Measurements from ENCODE around the gene GATD1. TPM values are rescaled to one million over a fixed set of nuclear protein-coding genes. Genes with fewer than 3 reads are reported as not detected.
A peak's percentile ranks its signal among the peaks of the same experiment; 100 is the strongest.

GATD1 gene
- total RNA-seq, 1 experiment from 2014 or later: 88.7 TPM

DNA sequence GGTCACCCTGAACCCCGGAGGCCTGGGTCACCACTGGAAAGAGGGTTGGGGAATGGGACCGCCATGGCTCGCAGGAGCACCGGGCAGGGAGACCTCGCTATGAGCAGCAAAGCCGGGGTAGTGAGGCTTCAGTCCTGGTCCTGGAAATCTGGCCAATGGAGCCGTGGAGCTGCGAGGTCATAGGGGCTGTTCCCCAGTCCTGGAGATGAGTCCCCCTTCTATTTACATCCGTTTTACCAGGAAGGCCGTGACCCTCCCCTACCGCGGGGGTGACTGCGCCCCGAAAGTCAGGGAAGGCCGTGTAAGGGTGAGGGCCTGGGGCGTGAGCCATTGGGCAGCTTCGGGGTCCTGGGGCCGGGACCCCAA lies 27.3 kb upstream of the GATD1 start:
- intact Hi-C loops (cut with micrococcal nuclease): no loop called here
- H3K27me3 ChIP-seq (ENCODE audit: insufficient read depth, low read length): no peaks in the 10 kb centered on the region
- BruUV-seq (replicated peaks): no TSS peak
- no peaks in the 10 kb centered on the region for H3K9me3 ChIP-seq (ENCODE audit: control insufficient read depth in 1 of 2, insufficient read depth in 1 of 2, low read depth in 1 of 2, low read length in 2 of 2)
- ATAC-seq: no peak
- H4K20me1 ChIP-seq (ENCODE audit: insufficient read depth): no peaks in the 10 kb centered on the region
- H3K4me1 ChIP-seq (ENCODE audit: control insufficient read depth in 1 of 2, insufficient read depth in 2 of 2, low read length in 2 of 2): peaks cover 22 to 32% of the 10 kb centered on the region in 2 experiments
- no peak for DNase-seq (ENCODE audit: low read depth, low spot score)
- H3K36me3 ChIP-seq (ENCODE audit: control insufficient read depth in 1 of 2, insufficient read depth in 2 of 2, low read length in 2 of 2): peaks cover 0 to 9% of the 10 kb centered on the region in 2 experiments; a peak in 1 of 4 replicates
- H2AFZ ChIP-seq (ENCODE audit: low read depth, low read length, poor library complexity, severe bottlenecking): no peak overlapping the region
- RAD21 ChIA-PET (ENCODE audit: low non-redundant PET in 1 of 2, low total read pairs in 2 of 2, uncharacterized antibody in 2 of 2, unreplicated experiment in 2 of 2): no interaction called here
- H3K9ac ChIP-seq (ENCODE audit: low read length): peak overlapping the region; percentile 83
- H3K4me2 ChIP-seq (ENCODE audit: low read length): peak overlapping the region; percentile 87
- peaks cover 30% of the 10 kb centered on the region for H3K79me2 ChIP-seq (ENCODE audit: insufficient read depth, low read length)
- H3K9me2 ChIP-seq (ENCODE audit: insufficient read depth): no peaks in the 10 kb centered on the region
- peak overlapping the region; percentile 66 to 72 for H3K4me3 ChIP-seq (replicated peaks in 1 of 2; ENCODE audit: low read depth in 1 of 2, low read length in 2 of 2)
- peak overlapping the region; percentile 93 for H3K27ac ChIP-seq (ENCODE audit: low read depth, low read length)
- POLR2A ChIA-PET: interaction anchor here (1.5 kb wide), 1 partner anchor 30 kb away, joined by 3 read pairs; no protein-coding TSS in a partner anchor
- CTCF ChIA-PET: no interaction called here
- TF ChIP-seq, protein P1, sequence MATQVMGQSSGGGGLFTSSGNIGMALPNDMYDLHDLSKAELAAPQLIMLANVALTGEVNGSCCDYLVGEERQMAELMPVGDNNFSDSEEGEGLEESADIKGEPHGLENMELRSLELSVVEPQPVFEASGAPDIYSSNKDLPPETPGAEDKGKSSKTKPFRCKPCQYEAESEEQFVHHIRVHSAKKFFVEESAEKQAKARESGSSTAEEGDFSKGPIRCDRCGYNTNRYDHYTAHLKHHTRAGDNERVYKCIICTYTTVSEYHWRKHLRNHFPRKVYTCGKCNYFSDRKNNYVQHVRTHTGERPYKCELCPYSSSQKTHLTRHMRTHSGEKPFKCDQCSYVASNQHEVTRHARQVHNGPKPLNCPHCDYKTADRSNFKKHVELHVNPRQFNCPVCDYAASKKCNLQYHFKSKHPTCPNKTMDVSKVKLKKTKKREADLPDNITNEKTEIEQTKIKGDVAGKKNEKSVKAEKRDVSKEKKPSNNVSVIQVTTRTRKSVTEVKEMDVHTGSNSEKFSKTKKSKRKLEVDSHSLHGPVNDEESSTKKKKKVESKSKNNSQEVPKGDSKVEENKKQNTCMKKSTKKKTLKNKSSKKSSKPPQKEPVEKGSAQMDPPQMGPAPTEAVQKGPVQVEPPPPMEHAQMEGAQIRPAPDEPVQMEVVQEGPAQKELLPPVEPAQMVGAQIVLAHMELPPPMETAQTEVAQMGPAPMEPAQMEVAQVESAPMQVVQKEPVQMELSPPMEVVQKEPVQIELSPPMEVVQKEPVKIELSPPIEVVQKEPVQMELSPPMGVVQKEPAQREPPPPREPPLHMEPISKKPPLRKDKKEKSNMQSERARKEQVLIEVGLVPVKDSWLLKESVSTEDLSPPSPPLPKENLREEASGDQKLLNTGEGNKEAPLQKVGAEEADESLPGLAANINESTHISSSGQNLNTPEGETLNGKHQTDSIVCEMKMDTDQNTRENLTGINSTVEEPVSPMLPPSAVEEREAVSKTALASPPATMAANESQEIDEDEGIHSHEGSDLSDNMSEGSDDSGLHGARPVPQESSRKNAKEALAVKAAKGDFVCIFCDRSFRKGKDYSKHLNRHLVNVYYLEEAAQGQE (IDR thresholded peaks at IDR 0.05; ENCODE audit: low read depth): no peak
- TF ChIP-seq EGR1 (IDR thresholded peaks at IDR 0.05; ENCODE audit: low read depth): no peak
- no peak for TF ChIP-seq FOSL1 (IDR thresholded peaks at IDR 0.05; ENCODE audit: low read depth)
- TF ChIP-seq, protein P2, sequence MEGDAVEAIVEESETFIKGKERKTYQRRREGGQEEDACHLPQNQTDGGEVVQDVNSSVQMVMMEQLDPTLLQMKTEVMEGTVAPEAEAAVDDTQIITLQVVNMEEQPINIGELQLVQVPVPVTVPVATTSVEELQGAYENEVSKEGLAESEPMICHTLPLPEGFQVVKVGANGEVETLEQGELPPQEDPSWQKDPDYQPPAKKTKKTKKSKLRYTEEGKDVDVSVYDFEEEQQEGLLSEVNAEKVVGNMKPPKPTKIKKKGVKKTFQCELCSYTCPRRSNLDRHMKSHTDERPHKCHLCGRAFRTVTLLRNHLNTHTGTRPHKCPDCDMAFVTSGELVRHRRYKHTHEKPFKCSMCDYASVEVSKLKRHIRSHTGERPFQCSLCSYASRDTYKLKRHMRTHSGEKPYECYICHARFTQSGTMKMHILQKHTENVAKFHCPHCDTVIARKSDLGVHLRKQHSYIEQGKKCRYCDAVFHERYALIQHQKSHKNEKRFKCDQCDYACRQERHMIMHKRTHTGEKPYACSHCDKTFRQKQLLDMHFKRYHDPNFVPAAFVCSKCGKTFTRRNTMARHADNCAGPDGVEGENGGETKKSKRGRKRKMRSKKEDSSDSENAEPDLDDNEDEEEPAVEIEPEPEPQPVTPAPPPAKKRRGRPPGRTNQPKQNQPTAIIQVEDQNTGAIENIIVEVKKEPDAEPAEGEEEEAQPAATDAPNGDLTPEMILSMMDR (IDR thresholded peaks at IDR 0.05 in 2 of 3, conservative IDR thresholded peaks at IDR 0.05 in 1 of 3; ENCODE audit: borderline replicate concordance in 1 of 3, insufficient read depth in 1 of 3, low read depth in 2 of 3, low read length in 2 of 3): no peak
- TF ChIP-seq, protein P3, sequence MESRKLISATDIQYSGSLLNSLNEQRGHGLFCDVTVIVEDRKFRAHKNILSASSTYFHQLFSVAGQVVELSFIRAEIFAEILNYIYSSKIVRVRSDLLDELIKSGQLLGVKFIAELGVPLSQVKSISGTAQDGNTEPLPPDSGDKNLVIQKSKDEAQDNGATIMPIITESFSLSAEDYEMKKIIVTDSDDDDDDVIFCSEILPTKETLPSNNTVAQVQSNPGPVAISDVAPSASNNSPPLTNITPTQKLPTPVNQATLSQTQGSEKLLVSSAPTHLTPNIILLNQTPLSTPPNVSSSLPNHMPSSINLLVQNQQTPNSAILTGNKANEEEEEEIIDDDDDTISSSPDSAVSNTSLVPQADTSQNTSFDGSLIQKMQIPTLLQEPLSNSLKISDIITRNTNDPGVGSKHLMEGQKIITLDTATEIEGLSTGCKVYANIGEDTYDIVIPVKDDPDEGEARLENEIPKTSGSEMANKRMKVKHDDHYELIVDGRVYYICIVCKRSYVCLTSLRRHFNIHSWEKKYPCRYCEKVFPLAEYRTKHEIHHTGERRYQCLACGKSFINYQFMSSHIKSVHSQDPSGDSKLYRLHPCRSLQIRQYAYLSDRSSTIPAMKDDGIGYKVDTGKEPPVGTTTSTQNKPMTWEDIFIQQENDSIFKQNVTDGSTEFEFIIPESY (IDR thresholded peaks at IDR 0.05; ENCODE audit: extremely low read depth, insufficient replicate concordance, low read length): no peak
- TF ChIP-seq EZH2 (IDR thresholded peaks at IDR 0.05): no peak
- TF ChIP-seq, protein P4, sequence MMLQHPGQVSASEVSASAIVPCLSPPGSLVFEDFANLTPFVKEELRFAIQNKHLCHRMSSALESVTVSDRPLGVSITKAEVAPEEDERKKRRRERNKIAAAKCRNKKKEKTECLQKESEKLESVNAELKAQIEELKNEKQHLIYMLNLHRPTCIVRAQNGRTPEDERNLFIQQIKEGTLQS (IDR thresholded peaks at IDR 0.05): no peak
- no peak for TF ChIP-seq SP1 (IDR thresholded peaks at IDR 0.05; ENCODE audit: low read depth)
- TF ChIP-seq SRF (IDR thresholded peaks at IDR 0.05; ENCODE audit: low read depth): no peak
- TF ChIP-seq POLR2AphosphoS5 (IDR thresholded peaks at IDR 0.05; ENCODE audit: low read depth, low read length): no peak
- no peak for TF ChIP-seq JUND (IDR thresholded peaks at IDR 0.05)
- no peak for TF ChIP-seq RAD21 (IDR thresholded peaks at IDR 0.05; ENCODE audit: low read depth)
- TF ChIP-seq SIN3A (IDR thresholded peaks at IDR 0.05; ENCODE audit: low read depth): no peak
- TF ChIP-seq TCF7L2 (IDR thresholded peaks at IDR 0.05; ENCODE audit: borderline replicate concordance, extremely low read depth, insufficient read depth, insufficient read length): no peak
- no peak for TF ChIP-seq POLR2A (IDR thresholded peaks at IDR 0.05; ENCODE audit: borderline replicate concordance, extremely low read depth, insufficient read depth, insufficient read length)
- TF ChIP-seq ZNF274 (IDR thresholded peaks at IDR 0.05; ENCODE audit: low read depth, low read length): no peak
- TF ChIP-seq YY1 (IDR thresholded peaks at IDR 0.05; ENCODE audit: extremely low read depth, insufficient replicate concordance, low read depth, low read length): no peak
- TF ChIP-seq CBX3 (IDR thresholded peaks at IDR 0.05; ENCODE audit: low read depth): no peak
- TF ChIP-seq, protein P5, sequence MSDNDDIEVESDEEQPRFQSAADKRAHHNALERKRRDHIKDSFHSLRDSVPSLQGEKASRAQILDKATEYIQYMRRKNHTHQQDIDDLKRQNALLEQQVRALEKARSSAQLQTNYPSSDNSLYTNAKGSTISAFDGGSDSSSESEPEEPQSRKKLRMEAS (IDR thresholded peaks at IDR 0.05): no peak
